ENCODE results near the gene COG5.

Gene COG5

GRCh38 chr7:107564553-107565298 lies 1.0 kb upstream of the COG5 start:
- in situ Hi-C loops (cut with HindIII; ENCODE audit: low sequenced_read_pairs), result loop anchor here (10.0 kb wide), 1 partner anchor 90 kb away; the partner anchor contains the start of gene GPR22
- peak overlapping the region; percentile 69 for H3K4me3 ChIP-seq (ENCODE audit: low read depth, low read length)
- TF ChIP-seq CTCF (IDR thresholded peaks at IDR 0.05; ENCODE audit: low read depth, low read length, missing control alignments), result no peak
- peak; percentile 68 for DNase-seq (ENCODE audit: low read depth)

- TF ChIP-seq CTCF (IDR thresholded peaks at IDR 0.05; ENCODE audit: low read depth, low read length, missing control alignments), result no peak
Observed at GRCh38 chr7:107563081-107563774, 492 bp downstream of the COG5 start.

GRCh38 chr7:107560898-107561516 lies 2.7 kb downstream of the COG5 start:
- H3K4me3 ChIP-seq (ENCODE audit: low read depth, low read length), result no peak overlapping the region
- DNase-seq (ENCODE audit: low read depth), result no peak
- in situ Hi-C loops (cut with HindIII; ENCODE audit: low sequenced_read_pairs), result loop anchor here (10.0 kb wide), 1 partner anchor 86 kb away; the partner anchor contains the start of gene GPR22
- TF ChIP-seq CTCF (IDR thresholded peaks at IDR 0.05; ENCODE audit: low read depth, low read length, missing control alignments), result no peak

More at GRCh38 chr7:107563081-107563774, 492 bp downstream of the COG5 start:
- peak overlapping the region; percentile 69 for H3K4me3 ChIP-seq (ENCODE audit: low read depth, low read length)
- DNase-seq (ENCODE audit: low read depth), result no peak
- in situ Hi-C loops (cut with HindIII; ENCODE audit: low sequenced_read_pairs), result loop anchor here (10.0 kb wide), 1 partner anchor 88 kb away; the partner anchor contains the start of gene GPR22

GRCh38 chr7:107559864-107560263 lies 3.9 kb downstream of the COG5 start:
- in situ Hi-C loops (cut with HindIII; ENCODE audit: low sequenced_read_pairs), result loop anchor here (10.0 kb wide), 1 partner anchor 85 kb away; the partner anchor contains the start of gene GPR22
- DNase-seq (ENCODE audit: low read depth), result no peak
- H3K4me3 ChIP-seq (ENCODE audit: low read depth, low read length), result no peak overlapping the region

GRCh38 chr7:107555893-107556292 lies 7.8 kb downstream of the COG5 start:
- in situ Hi-C loops (cut with HindIII; ENCODE audit: low sequenced_read_pairs), result no loop called here
- TF ChIP-seq CTCF (IDR thresholded peaks at IDR 0.05; ENCODE audit: low read depth, low read length, missing control alignments), result no peak
- no peak overlapping the region for H3K4me3 ChIP-seq (ENCODE audit: low read depth, low read length)
- no peak for DNase-seq (ENCODE audit: low read depth)

More at GRCh38 chr7:107559864-107560263, 3.9 kb downstream of the COG5 start:
- TF ChIP-seq CTCF (IDR thresholded peaks at IDR 0.05; ENCODE audit: low read depth, low read length, missing control alignments), result no peak

- in situ Hi-C loops (cut with HindIII; ENCODE audit: low sequenced_read_pairs), result no loop called here
- no peak for TF ChIP-seq CTCF (IDR thresholded peaks at IDR 0.05; ENCODE audit: low read depth, low read length, missing control alignments)
- no peak overlapping the region for H3K4me3 ChIP-seq (ENCODE audit: low read depth, low read length)
- DNase-seq (ENCODE audit: low read depth), result no peak
Observed at GRCh38 chr7:107551936-107552335, 11.8 kb downstream of the COG5 start.
